IMR-90 (cell line): ENCODE results near the gene SLC4A5. TPM values are rescaled to one million over a fixed set of nuclear protein-coding genes. Genes with fewer than 3 reads are reported as not detected.

ENCODE experiments used
- ATAC-seq: fragments of 200-7000 bp; cut with Tn5 transposase; 2 replicates; pipeline ENCODE4 v1.9.1; 2020; ENCODE audit warnings: low read depth, mild to moderate bottlenecking, moderate library complexity
- BruUV-seq: library from RNA; stranded (reverse); fragments of 400-500 nt; replicated peaks from 2 replicates; lab custom pipeline; 2021; lab: Mats Ljungman, UMichigan
- CTCF ChIA-PET: fragments of 300-600 bp; formaldehyde crosslinking; extraction: SDS; loops from one replicate; lab custom pipeline; 2021; ENCODE audit warnings: antibody characterized with exemption; lab: Yijun Ruan, JAX
- POLR2A ChIA-PET: fragments of 300-600 bp; sonication (Branson Sonifier 250); formaldehyde crosslinking; loops from one replicate; lab custom pipeline; 2022; ENCODE audit warnings: antibody characterized with exemption; ENCODE audit not compliant: unreplicated experiment; lab: Charles Lee
- DNase-seq: peaks from one replicate; pipeline ENCODE4 v3.0.0; 2013
- H2AFZ ChIP-seq: replicated peaks from 2 replicates; pipeline ENCODE3; 2013; ENCODE audit warnings: low read length, mild to moderate bottlenecking; ENCODE audit not compliant: poor library complexity
- H2AK5ac ChIP-seq: 2 replicates; pipeline ENCODE4 v1.6.1; 2013; ENCODE audit warnings: low read depth, low read length, inconsistent platforms
- H2AK9ac ChIP-seq: replicated peaks from 2 replicates; pipeline ENCODE3; 2013; ENCODE audit warnings: mild to moderate bottlenecking, low read depth, low read length, moderate library complexity; ENCODE audit not compliant: poor library complexity
- H2BK120ac ChIP-seq: 2 replicates; pipeline ENCODE4 v1.6.1; 2013; ENCODE audit warnings: low read depth, low read length, inconsistent platforms
- H2BK15ac ChIP-seq: 3 replicates; pipeline ENCODE4 v1.6.1; 2013; ENCODE audit warnings: low read depth, low read length, inconsistent platforms
- H2BK20ac ChIP-seq: 2 replicates; pipeline ENCODE4 v1.6.1; 2013; ENCODE audit warnings: low read depth, mild to moderate bottlenecking, inconsistent platforms, low read length, moderate library complexity
- H2BK5ac ChIP-seq: 2 replicates; pipeline ENCODE4 v1.6.1; 2013; ENCODE audit warnings: mild to moderate bottlenecking, low read depth, low read length, inconsistent platforms; ENCODE audit not compliant: poor library complexity, severe bottlenecking
- H3K14ac ChIP-seq: replicated peaks from 2 replicates; pipeline ENCODE4 v1.6.1; 2013; ENCODE audit warnings: low read depth, low read length, inconsistent platforms
- H3K18ac ChIP-seq: 2 replicates; pipeline ENCODE4 v1.6.1; 2013; ENCODE audit warnings: low read depth, low read length, control low read depth
- H3K23ac ChIP-seq: 2 replicates; pipeline ENCODE4 v1.6.1; 2013; ENCODE audit warnings: low read depth, low read length, inconsistent platforms
- H3K27ac ChIP-seq: 2 replicates; pipeline ENCODE4 v1.5.1; 2013; ENCODE audit warnings: mild to moderate bottlenecking, control low read depth, low read length; ENCODE audit not compliant: insufficient read depth
- H3K27me3 ChIP-seq: 2 replicates; pipeline ENCODE4 v1.6.1; 2013; ENCODE audit warnings: low read length; ENCODE audit not compliant: control insufficient read depth, insufficient read depth
- H3K36me3 ChIP-seq: 2 replicates; pipeline ENCODE4 v1.6.1; 2013; ENCODE audit warnings: low read length, mixed read lengths; ENCODE audit not compliant: control insufficient read depth, insufficient read depth
- H3K4ac ChIP-seq: 2 replicates; pipeline ENCODE4 v1.6.1; 2013; ENCODE audit warnings: low read depth, low read length, inconsistent platforms
- H3K4me1 ChIP-seq: 2 replicates; pipeline ENCODE4 v1.6.1; 2013; ENCODE audit warnings: low read length, mixed read lengths; ENCODE audit not compliant: control insufficient read depth, insufficient read depth
- H3K4me2 ChIP-seq: 2 replicates; pipeline ENCODE4 v1.6.1; 2013; ENCODE audit warnings: low read depth, mild to moderate bottlenecking, control low read depth, low read length, moderate library complexity
- H3K4me3 ChIP-seq: 2 replicates; pipeline ENCODE4 v1.5.1; 2013; ENCODE audit warnings: low read depth, mild to moderate bottlenecking, control low read depth, low read length, moderate library complexity; ENCODE audit not compliant: insufficient read depth
- H3K56ac ChIP-seq: 2 replicates; pipeline ENCODE4 v1.6.1; 2013; ENCODE audit warnings: low read length, inconsistent platforms; ENCODE audit not compliant: insufficient read depth; ENCODE audit errors: extremely low read depth
- H3K79me1 ChIP-seq, 2 experiments: 2 replicates each; pipeline ENCODE4 v1.6.1; 2013; ENCODE audit warnings: low read length in 2 of 2, inconsistent platforms in 1 of 2, low read depth in 1 of 2
- H3K9ac ChIP-seq: 2 replicates; pipeline ENCODE4 v1.6.1; 2013; ENCODE audit warnings: low read depth, low read length, control low read depth
- H3K9me1 ChIP-seq: 2 replicates; pipeline ENCODE4 v1.6.1; 2013; ENCODE audit warnings: low read length, inconsistent platforms; ENCODE audit not compliant: insufficient read depth
- H3K9me3 ChIP-seq: 2 replicates; pipeline ENCODE4 v1.6.1; 2013; ENCODE audit warnings: low read length; ENCODE audit not compliant: control insufficient read depth, insufficient read depth
- H4K20me1 ChIP-seq: 2 replicates; pipeline ENCODE4 v1.6.1; 2013; ENCODE audit warnings: low read length, inconsistent platforms; ENCODE audit not compliant: insufficient read depth
- H4K5ac ChIP-seq: 2 replicates; pipeline ENCODE4 v1.6.1; 2013; ENCODE audit warnings: mild to moderate bottlenecking, low read depth, low read length, control low read depth
- H4K8ac ChIP-seq, 2 experiments: 2 replicates each; pipeline ENCODE4 v1.6.1; 2013; ENCODE audit warnings: low read depth in 2 of 2, low read length in 2 of 2, control low read depth in 1 of 2, inconsistent platforms in 1 of 2
- H4K91ac ChIP-seq: 2 replicates; pipeline ENCODE4 v1.6.1; 2013; ENCODE audit warnings: low read depth, low read length, inconsistent platforms; ENCODE audit not compliant: insufficient read depth
- WGBS, 2 experiments: methylation state at CpG; one replicate each; pipeline versions ENCODE4 v1.1.5 to v1.1.7; 2013; ENCODE audit warnings: missing lambda C conversion rate in 2 of 2; ENCODE audit not compliant: insufficient read length in 1 of 2; ENCODE audit errors: extremely low coverage in 2 of 2; 5-methylcytosine and 5-hydroxymethylcytosine counted together
- dilution Hi-C: fragments of 300-500 bp; cut with HindIII; formaldehyde crosslinking; loops from one replicate; pipeline ENCODE4 v1.14.3; 2018; ENCODE audit warnings: low sequenced_read_pairs; ENCODE audit not compliant: unreplicated experiment
- in situ Hi-C: fragments of 300-500 bp; cut with MboI; formaldehyde crosslinking; loops from 3 replicates; pipeline ENCODE4 v1.14.3; 2019; ENCODE audit warnings: low sequenced_read_pairs, inconsistent platforms, mixed read lengths
- intact Hi-C: fragments of 100-400 bp; cut with micrococcal nuclease; formaldehyde crosslinking; loops from 2 replicates; pipeline ENCODE4 v1.10.0; 2022
- polyA plus RNA-seq, 3 experiments: library from polyadenylated mRNA; depleted of rRNA; stranded (reverse); fragments of >200 nt; gene quantifications; 2 replicates each; pipeline ENCODE4 v1.2.3, GENCODE V29; 2012; ENCODE audit warnings: low replicate concordance in 1 of 3
- total RNA-seq: library from RNA; depleted of rRNA; stranded (reverse); fragments of >200 nt; gene quantifications from 2 replicates; pipeline ENCODE4 v1.2.3, GENCODE V29; 2012
- TF ChIP-seq, protein P1 (sequence below): fragments of 150-350 bp; IDR thresholded peaks from 2 replicates; pipeline ENCODE4 v1.6.1; 2017; ENCODE audit warnings: mild to moderate bottlenecking, antibody characterized with exemption, low read length, low read depth

SLC4A5 gene
- total and polyA plus RNA-seq, 2 of the 4 experiments (the other 2 are of a cell fraction), result 0.18 to 0.22 TPM

DNA sequence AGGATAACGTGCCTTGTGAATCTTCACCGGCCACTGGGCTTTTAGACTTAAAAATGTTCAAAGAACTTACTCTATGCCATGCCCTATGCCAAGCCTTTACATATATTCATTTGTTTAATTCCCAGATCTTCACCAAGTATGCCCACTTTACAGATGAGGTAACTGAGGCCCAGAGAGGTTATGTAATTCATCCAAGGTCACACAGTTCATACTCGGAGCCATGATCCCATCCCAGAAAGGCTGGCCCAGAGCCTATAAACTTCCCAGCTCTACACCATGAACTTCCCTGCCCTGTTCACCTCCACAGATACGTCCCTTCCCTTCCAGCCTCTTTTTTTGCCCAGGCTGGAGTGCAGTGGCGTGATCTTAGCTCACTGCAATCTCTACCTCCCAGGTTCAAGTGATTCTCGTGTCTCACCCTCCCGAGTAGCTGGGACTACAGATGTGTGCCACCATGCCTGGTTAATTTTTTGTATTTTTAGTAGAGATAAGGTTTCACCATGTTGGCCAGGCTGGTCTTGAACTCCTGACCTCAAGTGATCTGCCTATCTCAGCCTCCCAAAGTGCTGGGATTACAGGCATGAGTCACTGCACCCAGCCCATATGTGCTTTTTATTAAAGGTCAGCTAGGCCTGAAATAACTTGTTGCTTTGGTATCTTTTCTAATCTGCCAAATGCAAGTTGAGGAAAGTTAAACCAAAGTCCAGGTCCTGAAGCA lies 100.7 kb downstream of the SLC4A5 start:
- H3K4me1 ChIP-seq, result no peaks in the 10 kb centered on the region
- H3K79me1 ChIP-seq, result no peaks in the 10 kb centered on the region
- no peak for ATAC-seq
- H2BK120ac ChIP-seq, result no peak overlapping the region
- no peaks in the 10 kb centered on the region for H3K9me1 ChIP-seq
- H2AFZ ChIP-seq, result no peak overlapping the region
- ChIA-PET POLR2A (no interaction called here), CTCF (no interaction called here)
- intact Hi-C loops (no loop called here), dilution Hi-C loops (no loop called here), in situ Hi-C loops (no loop called here)
- no peak overlapping the region for H2BK5ac ChIP-seq
- H4K20me1 ChIP-seq, result no peaks in the 10 kb centered on the region
- H3K27ac ChIP-seq, result no peak overlapping the region
- no peaks in the 10 kb centered on the region for H3K36me3 ChIP-seq
- no peak overlapping the region for H3K4me2 ChIP-seq
- H3K27me3 ChIP-seq, result peaks cover 15% of the 10 kb centered on the region
- 100% methylated on average over 1 of the region's 7 CpGs; no CpG with 5 or more reads in 1 of the 2 experiments for WGBS, 2 experiments
- no peak overlapping the region for H2AK9ac ChIP-seq
- H4K8ac ChIP-seq, result no peak overlapping the region
- no peak overlapping the region for H3K4me3 ChIP-seq
- H3K9me3 ChIP-seq, result peaks cover 6% of the 10 kb centered on the region
- H2AK5ac ChIP-seq, result no peak overlapping the region
- no peak overlapping the region for H3K4ac ChIP-seq
- no peak overlapping the region for H2BK20ac ChIP-seq
- H3K56ac ChIP-seq, result no peak overlapping the region
- no peak overlapping the region for H3K23ac ChIP-seq
- H4K5ac ChIP-seq, result no peak overlapping the region
- H2BK15ac ChIP-seq, result no peak overlapping the region
- TF ChIP-seq, protein P1, sequence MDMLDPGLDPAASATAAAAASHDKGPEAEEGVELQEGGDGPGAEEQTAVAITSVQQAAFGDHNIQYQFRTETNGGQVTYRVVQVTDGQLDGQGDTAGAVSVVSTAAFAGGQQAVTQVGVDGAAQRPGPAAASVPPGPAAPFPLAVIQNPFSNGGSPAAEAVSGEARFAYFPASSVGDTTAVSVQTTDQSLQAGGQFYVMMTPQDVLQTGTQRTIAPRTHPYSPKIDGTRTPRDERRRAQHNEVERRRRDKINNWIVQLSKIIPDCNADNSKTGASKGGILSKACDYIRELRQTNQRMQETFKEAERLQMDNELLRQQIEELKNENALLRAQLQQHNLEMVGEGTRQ, result no peak
- DNase-seq, result no peak
- BruUV-seq, result no TSS peak
- no peak overlapping the region for H3K18ac ChIP-seq
- H3K14ac ChIP-seq, result no peak overlapping the region
- H3K9ac ChIP-seq, result no peak overlapping the region
- H4K91ac ChIP-seq, result no peak overlapping the region
